ENCODE measurements around the gene SLC27A3. TPM values are rescaled to one million over a fixed set of nuclear protein-coding genes. Genes with fewer than 3 reads are reported as not detected.
A peak's percentile ranks its signal among the peaks of the same experiment; 100 is the strongest.

The SLC27A3 gene
- total RNA-seq, 1 experiment from 2014 or later, result 42.0 TPM

- no peaks in the 10 kb centered on the region for H3K27me3 ChIP-seq (ENCODE audit: insufficient read depth, low read length)
- H3K23me2 ChIP-seq (ENCODE audit: insufficient read length, low read depth, low read length, poor library complexity, severe bottlenecking), result no peaks in the 10 kb centered on the region
- H4K20me1 ChIP-seq (ENCODE audit: control insufficient read depth, insufficient read depth, insufficient read length), result no peaks in the 10 kb centered on the region
- no peak for DNase-seq
- no peak overlapping the region for H3K27ac ChIP-seq (ENCODE audit: insufficient read length, low read depth, low read length)
- H3K79me1 ChIP-seq (ENCODE audit: insufficient read depth, low read depth, low read length, poor library complexity, severe bottlenecking), result no peaks in the 10 kb centered on the region
- no peak overlapping the region for H3K56ac ChIP-seq (ENCODE audit: insufficient read length, low read depth, low read length)
- no peak overlapping the region for H3K9ac ChIP-seq (ENCODE audit: extremely low read depth, insufficient read length, low read length)
- peak overlapping the region in 2 of 3 experiments; percentile 9 to 21; a peak in 2 of 7 replicates for H3K27ac Mint-ChIP-seq
- H3K9me3 Mint-ChIP-seq, result no peaks in the 10 kb centered on the region
- H2BK12ac ChIP-seq (ENCODE audit: insufficient read length, low read depth, low read length), result no peak overlapping the region
- H4K8ac ChIP-seq (replicated peaks; ENCODE audit: insufficient read length, low read depth, low read length), result no peak overlapping the region
- no peak overlapping the region for H2AFZ ChIP-seq (ENCODE audit: low read length)
- H3K4me1 Mint-ChIP-seq, result peaks cover 9 to 11% of the 10 kb centered on the region in 2 experiments; a peak in 3 of 4 replicates
- H3K4ac ChIP-seq (ENCODE audit: low read depth, low read length), result no peak overlapping the region
- no peak overlapping the region for H3K23ac ChIP-seq (ENCODE audit: insufficient read length, low read depth, low read length)
- no peak overlapping the region for H3K18ac ChIP-seq (ENCODE audit: insufficient read length, low read depth, low read length)
- no peaks in the 10 kb centered on the region for H3K4me1 ChIP-seq (ENCODE audit: insufficient read depth, low read length)
- no peak overlapping the region for H2BK20ac ChIP-seq (ENCODE audit: low read depth, low read length, poor library complexity, severe bottlenecking)
- no CpG with 5 or more reads among the region's 5 CpGs for WGBS (ENCODE audit: extremely low coverage, insufficient read length, low lambda C conversion rate)
- no peak overlapping the region for H3T11ph ChIP-seq (ENCODE audit: low read length)
- H4K91ac ChIP-seq (ENCODE audit: insufficient read length, low read depth, low read length), result no peak overlapping the region
- no peak overlapping the region for H3K4me3 Mint-ChIP-seq
- H3K14ac ChIP-seq (ENCODE audit: insufficient read depth, low read length), result no peak overlapping the region
- H2AK5ac ChIP-seq (ENCODE audit: insufficient read length, low read length), result no peak overlapping the region
- peaks cover 2% of the 10 kb centered on the region; the same call in 1 of the 2 replicates for H3K27me3 Mint-ChIP-seq (ENCODE audit: low read depth)
- no peak overlapping the region for H3K4me2 ChIP-seq (ENCODE audit: insufficient read depth, insufficient read length, low read length)
- no peak overlapping the region for H4K5ac ChIP-seq (ENCODE audit: insufficient read length, low read depth, low read length)
- no peaks in the 10 kb centered on the region for H3K9me3 ChIP-seq (ENCODE audit: control insufficient read depth, low read depth, low read length)
- TF ChIP-seq CTCF (conservative IDR thresholded peaks at IDR 0.05), result no peak
- H2BK15ac ChIP-seq (ENCODE audit: low read depth, low read length), result no peak overlapping the region
- H3K79me2 ChIP-seq (ENCODE audit: insufficient read depth, low read length), result no peaks in the 10 kb centered on the region
- no peak overlapping the region for H2BK120ac ChIP-seq (ENCODE audit: low read depth, low read length, poor library complexity, severe bottlenecking)
- H3K36me3 Mint-ChIP-seq (ENCODE audit: insufficient read depth in 1 of 3, low read depth in 3 of 3), result peaks cover 11 to 37% (median 35%) of the 10 kb centered on the region in 3 experiments
- H2BK5ac ChIP-seq (ENCODE audit: insufficient read length, low read length), result no peak overlapping the region
These were observed 30.0 kb downstream of the SLC27A3 start for GRCh38 chr1:153805042-153805745.
